HFF-Myc (cell line): Measurements from ENCODE around the gene UGT3A1.

Source experiments
- DNase-seq: peaks from one replicate; pipeline ENCODE4 v3.0.0-alpha.2; 2011; ENCODE audit warnings: low read depth; ENCODE audit errors: extremely low read depth
- H3K4me3 ChIP-seq: replicated peaks from 2 replicates; pipeline ENCODE4 v1.5.1; 2011; ENCODE audit warnings: low read depth, mild to moderate bottlenecking, control low read depth, low read length
- TF ChIP-seq, protein P1 (sequence below): IDR thresholded peaks from 2 replicates; pipeline ENCODE4 v1.5.1; 2012; ENCODE audit warnings: mild to moderate bottlenecking, low read depth, low read length, control low read depth; ENCODE audit errors: missing control alignments

UGT3A1 gene

DNA sequence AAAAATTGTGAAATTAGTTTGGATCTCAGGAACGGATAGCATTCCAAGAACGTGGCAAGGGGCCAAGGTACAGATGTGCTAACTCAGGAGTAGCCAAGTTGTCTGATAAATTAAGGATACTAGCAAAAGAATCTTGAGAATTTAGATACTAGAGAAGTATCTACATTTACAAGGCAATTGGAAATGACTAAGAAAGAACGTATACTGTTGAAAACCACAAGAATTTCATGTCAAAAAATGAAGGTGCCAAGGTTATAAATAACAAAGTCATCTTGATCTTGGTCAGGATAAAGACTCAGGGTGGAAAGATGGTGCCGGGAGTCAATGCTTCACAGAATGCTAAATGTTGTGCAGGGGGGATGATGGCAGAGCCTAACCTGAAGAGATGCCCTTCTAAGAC is 72.0 kb downstream of the UGT3A1 start:
- H3K4me3 ChIP-seq = no peak overlapping the region
- TF ChIP-seq, protein P1, sequence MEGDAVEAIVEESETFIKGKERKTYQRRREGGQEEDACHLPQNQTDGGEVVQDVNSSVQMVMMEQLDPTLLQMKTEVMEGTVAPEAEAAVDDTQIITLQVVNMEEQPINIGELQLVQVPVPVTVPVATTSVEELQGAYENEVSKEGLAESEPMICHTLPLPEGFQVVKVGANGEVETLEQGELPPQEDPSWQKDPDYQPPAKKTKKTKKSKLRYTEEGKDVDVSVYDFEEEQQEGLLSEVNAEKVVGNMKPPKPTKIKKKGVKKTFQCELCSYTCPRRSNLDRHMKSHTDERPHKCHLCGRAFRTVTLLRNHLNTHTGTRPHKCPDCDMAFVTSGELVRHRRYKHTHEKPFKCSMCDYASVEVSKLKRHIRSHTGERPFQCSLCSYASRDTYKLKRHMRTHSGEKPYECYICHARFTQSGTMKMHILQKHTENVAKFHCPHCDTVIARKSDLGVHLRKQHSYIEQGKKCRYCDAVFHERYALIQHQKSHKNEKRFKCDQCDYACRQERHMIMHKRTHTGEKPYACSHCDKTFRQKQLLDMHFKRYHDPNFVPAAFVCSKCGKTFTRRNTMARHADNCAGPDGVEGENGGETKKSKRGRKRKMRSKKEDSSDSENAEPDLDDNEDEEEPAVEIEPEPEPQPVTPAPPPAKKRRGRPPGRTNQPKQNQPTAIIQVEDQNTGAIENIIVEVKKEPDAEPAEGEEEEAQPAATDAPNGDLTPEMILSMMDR = no peak
- DNase-seq = peak; percentile 66

DNA sequence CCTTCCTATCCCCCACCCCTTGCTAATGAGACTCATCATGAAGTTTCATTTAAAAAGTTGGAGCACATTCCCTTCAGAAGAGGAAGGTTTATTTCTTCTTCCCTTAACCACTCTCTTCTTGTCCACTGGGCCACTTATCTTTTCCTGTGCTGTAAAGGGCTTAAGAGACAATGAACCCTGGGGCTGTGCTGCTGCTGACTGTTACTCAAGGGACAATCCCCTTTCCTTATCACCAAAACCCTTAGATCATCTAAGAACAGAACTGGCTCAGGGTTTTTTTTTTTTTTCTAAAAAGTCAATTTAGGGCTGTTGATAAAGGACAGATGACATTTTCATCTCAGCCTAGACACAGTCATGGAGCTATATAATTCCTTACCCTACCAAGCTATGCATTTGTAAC is 82.4 kb downstream of the UGT3A1 start:
- H3K4me3 ChIP-seq = no peak overlapping the region
- DNase-seq = no peak
- TF ChIP-seq, protein P1 = no peak

DNA sequence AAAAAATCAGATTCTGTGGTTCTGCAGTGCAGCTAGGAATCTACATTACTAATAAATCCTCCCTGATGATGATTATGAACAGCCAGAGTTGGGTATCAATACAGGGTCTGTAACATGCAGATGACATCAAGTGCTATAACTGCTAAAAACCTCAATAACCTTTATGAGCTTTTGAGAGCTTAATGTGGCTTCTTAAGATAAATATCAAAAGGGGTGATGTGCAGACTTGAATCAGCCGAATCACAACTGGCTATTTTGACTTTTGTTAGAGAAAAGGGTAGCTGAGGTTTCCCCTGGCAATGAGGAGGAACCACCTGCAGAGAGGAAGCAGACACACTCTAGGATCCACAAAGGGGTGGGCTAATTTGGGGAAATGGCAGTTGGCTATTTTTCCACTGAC is 83.0 kb downstream of the UGT3A1 start:
- TF ChIP-seq, protein P1 = no peak
- H3K4me3 ChIP-seq = no peak overlapping the region
- no peak for DNase-seq

DNA sequence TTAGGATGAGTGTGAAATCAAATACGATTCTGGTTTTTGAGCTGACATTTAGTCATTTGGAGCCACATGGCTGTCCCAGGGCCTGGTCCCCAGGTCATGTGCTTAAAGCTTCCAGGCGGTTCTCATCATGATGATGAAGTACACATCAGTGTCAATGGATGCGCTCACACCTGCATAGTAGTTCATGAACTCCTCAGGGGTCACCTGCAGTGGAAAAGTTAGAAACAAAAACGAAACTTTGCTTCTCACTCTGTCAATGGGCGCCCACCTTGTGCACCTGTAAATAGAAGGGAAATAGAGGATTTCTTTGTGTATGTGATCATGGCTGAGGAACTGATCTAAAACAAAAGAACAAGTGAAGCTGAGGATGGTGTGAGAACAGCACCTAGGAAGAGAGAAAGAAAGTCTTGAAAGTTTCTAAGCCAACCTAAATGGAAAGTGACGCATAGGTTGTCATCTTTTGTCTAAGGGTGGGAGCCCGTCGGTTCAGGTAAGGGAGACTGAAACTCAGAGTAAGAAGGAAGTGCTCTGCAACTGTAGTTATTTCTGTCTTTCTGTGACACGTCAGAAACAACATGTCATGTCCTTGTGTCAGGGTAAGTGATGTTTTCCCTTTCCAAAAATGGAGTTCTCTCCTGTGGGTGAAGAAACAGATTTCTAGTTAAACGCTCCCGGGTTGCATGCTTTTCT is 86.6 kb downstream of the UGT3A1 start:
- TF ChIP-seq, protein P1 = no peak
- no peak for DNase-seq
- no peak overlapping the region for H3K4me3 ChIP-seq

DNA sequence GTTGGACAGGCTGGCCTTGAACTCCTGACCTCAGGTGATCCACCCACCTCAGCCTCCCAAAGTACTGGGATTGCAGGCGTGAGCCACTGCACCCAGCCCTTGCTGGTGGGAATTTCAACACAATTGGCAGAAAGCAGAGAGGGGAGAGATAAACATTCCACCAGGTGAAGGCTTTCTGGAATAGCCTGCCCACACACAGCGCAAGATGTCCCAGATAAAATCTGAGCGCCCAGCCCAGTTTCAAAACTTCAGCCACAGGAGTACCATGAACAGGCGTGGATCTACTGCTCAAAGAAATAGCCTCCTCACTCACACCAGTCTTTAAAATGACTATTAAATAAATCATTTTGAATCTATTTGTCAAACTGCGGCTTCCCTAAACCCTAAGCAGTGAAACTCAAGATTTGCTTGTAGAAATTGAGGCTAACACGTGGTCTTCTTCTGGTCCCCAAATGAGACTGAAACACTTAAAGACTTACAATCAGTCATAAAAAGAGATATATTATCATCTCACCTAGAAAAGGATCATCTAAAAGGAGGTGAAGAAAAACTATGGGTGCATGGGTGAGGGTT is 87.5 kb downstream of the UGT3A1 start:
- no peak overlapping the region for H3K4me3 ChIP-seq
- TF ChIP-seq, protein P1 = no peak
- no peak for DNase-seq

DNA sequence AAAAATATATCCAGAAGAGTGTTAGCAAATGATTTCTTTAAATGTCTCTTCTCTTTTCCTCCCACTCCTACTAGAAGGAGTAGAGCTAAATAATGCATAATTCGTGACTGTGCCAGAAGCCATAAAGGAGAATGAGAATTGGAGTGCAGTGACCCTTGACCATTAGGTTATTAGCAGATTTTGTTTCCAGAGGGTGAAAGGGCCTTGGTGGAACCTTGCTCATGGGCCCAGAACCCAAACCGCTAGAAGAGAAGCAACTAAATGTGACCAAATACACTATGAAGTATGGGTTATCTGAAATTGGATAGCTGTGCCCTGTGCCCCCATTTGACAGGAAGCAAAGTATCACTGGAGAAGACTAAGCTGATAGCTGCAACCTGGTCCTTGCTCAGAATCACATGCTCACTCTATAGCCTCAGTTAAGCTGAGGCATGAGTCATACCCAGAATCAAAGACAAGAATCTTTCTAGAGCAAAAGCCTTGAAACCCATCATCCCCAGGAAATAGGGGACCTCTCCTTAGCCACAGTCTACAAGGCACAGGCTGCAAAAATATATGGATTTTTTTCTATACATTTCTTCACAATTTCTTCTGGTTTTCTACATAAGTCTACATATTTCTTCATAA is 89.0 kb downstream of the UGT3A1 start:
- DNase-seq = no peak
- TF ChIP-seq, protein P1 = no peak
- no peak overlapping the region for H3K4me3 ChIP-seq
